Germinal center (tissue), 1 donor: Measurements from ENCODE around the gene OSCP1.

Experiments
- DNase-seq: peaks from one replicate; pipeline ENCODE4 v3.0.0; 2012; ENCODE audit warnings: mixed read lengths, low spot score

OSCP1 gene

DNA sequence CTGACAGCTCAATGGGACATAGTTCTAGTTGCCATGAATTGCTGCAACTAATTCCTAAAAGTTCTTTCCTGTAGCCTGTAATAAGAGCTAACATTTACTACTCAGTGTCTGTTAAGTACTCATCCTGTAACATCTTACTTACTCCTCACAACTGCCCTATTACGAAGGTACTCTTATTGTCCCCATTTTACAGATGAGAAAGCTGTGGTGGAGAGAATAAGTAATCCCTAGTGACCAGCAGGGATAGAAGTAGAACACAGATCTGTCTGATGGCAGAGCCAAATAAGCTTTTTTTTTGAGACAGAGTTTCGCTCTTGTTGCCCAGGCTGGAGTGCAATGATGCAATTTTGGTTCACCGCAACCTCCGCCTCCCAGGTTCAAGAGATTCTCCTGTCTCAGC lies 67.6 kb downstream of the OSCP1 start:
- DNase-seq, result no peak

DNA sequence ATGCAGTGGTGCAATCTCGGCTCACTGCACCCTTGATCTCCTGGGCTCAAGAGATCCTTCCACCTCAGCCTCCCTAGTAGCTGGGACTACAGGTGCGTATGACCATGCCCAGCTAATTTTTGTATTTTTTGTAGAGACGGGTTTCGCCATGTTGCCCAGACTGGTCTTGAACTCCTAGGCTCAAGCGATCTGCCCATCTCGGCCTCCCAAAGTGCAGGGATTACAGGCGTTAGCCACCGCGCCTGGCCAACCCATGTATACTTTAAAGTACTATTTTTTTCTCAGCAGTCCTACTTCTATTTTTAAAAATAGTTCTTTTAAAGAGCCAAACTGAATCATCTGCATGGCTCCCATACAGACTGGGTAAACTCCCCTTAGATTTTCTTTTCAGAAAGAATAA lies 68.0 kb downstream of the OSCP1 start:
- DNase-seq, result no peak

DNA sequence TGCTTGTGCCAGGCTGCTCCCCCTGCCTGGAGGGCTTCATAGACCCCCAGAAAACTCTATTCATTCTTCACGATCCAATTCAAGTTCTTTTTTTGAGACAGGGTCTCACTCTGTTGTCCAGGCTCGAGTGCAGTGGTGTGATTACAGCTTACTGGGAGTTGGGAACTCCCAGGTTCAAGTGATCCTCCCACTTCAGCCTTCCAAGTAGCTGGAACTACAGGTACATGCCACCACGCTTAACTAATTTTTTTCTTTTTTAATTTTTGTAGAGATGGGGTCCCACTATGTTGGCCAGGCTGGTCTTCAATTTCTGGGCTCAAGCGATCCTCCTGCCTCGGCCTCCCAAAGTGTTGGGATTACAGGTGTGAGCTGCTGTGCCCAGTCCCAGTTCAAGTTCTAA lies 68.8 kb downstream of the OSCP1 start:
- DNase-seq, result no peak

DNA sequence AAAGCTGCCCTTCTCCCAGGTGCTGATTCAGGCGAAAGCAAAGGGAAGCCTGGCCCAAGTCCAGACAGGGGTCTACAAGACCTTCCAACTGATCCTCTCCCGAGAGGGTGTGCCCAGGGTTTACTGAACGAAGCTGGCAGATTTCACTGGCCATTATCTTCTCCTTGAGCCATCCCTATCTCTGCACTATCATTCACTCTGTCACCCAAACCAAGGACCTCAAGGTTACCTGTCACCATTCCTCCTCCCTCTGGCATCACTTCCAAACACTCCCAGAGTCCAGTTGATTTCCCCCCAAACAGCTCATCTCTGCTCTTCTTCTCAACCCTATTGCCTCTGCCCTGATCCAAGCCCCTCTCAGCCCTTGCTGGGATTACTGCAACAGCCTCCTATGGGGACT lies 69.5 kb downstream of the OSCP1 start:
- no peak for DNase-seq

GRCh38 chr1:36380143-36380619 lies 70.1 kb downstream of the OSCP1 start:
- DNase-seq, result no peak

- no peak for DNase-seq
These were observed 72.3 kb downstream of the OSCP1 start for GRCh38 chr1:36377791-36378492.

DNA sequence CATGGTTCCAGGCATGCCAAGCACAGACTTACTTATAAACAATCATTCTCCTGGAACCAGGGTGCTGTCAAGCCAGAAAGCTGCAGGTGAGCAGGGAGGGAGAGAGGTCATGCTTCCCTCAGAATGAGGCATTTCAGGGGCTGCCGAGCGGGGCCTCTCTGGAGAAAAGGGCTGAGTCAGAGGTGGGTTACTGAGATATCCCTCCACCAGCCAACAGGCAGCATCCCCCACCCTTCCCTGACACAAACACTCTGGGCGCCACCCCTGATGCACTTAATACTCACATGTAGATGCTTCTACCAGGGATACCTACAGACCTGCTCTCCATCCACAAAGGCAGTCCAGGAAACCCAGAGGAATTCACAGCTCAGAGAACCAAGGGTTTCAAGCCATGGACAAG lies 77.6 kb downstream of the OSCP1 start:
- DNase-seq, result no peak

GRCh38 chr1:36369061-36369861 lies 81.0 kb downstream of the OSCP1 start:
- DNase-seq, result peak; percentile 89
